HEK293 (cell line): ENCODE measurements around the gene PDIA5.

Source experiments
- CTCF ChIA-PET: fragments of 350-600 bp; formaldehyde crosslinking; extraction: SDS; loops from one replicate; lab custom pipeline; 2021; ENCODE audit warnings: antibody characterized with exemption; lab: Yijun Ruan, JAX
- POLR2A ChIA-PET: fragments of 300-600 bp; formaldehyde crosslinking; extraction: SDS; loops from one replicate; lab custom pipeline; 2020; ENCODE audit warnings: antibody characterized with exemption, inconsistent platforms; lab: Yijun Ruan, JAX
- H3K27ac ChIP-seq: fragments of 200-500 bp; sonication (Bioruptor generic); 2 replicates; pipeline ENCODE4 v1.5.1; 2014; ENCODE audit warnings: low read depth, low read length, control low read depth, inconsistent platforms; ENCODE audit errors: extremely low read depth
- H3K36me3 ChIP-seq, 2 experiments: fragments of 200-500 bp in 1 of 2; sonication (Bioruptor generic) in 1 of 2; 1 replicate in 1 of 2; 2 replicates in 1 of 2; pipeline ENCODE4 v1.5.1; 2014 to 2017; ENCODE audit warnings: inconsistent platforms in 2 of 2, low read length in 2 of 2; ENCODE audit not compliant: control insufficient read depth in 2 of 2, insufficient read depth in 1 of 2
- H3K4me1 ChIP-seq: fragments of 200-500 bp; sonication (Bioruptor generic); 2 replicates; pipeline ENCODE4 v1.5.1; 2014; ENCODE audit warnings: mild to moderate bottlenecking, low read length, inconsistent platforms; ENCODE audit not compliant: control insufficient read depth, insufficient read depth
- H3K4me3 ChIP-seq: 2 replicates; pipeline ENCODE4 v1.5.1; 2011; ENCODE audit warnings: low read depth, mild to moderate bottlenecking, control low read depth, low read length, moderate library complexity
- H3K9me3 ChIP-seq: fragments of 200-500 bp; sonication (Bioruptor generic); 2 replicates; pipeline ENCODE4 v1.5.1; 2014; ENCODE audit warnings: low read depth, low read length, inconsistent platforms; ENCODE audit not compliant: control insufficient read depth, insufficient read depth
- EGR2 ChIP-seq: fragments of 450-650 bp; formaldehyde crosslinking; IDR thresholded peaks from 2 replicates; pipeline ENCODE4 v1.5.1; 2016; ENCODE audit warnings: low read depth, missing biosample characterization, missing genetic modification characterization
- GLIS1 ChIP-seq: fragments of 450-650 bp; formaldehyde crosslinking; IDR thresholded peaks from 2 replicates; pipeline ENCODE4 v1.5.1; 2016; ENCODE audit warnings: missing biosample characterization, missing genetic modification characterization
- GLIS2 ChIP-seq: fragments of 450-650 bp; formaldehyde crosslinking; IDR thresholded peaks from 2 replicates; pipeline ENCODE4 v1.5.1; 2016; ENCODE audit warnings: missing biosample characterization, missing genetic modification characterization
- INSM2 ChIP-seq: fragments of 450-650 bp; formaldehyde crosslinking; IDR thresholded peaks from 2 replicates; pipeline ENCODE4 v1.5.1; 2016; ENCODE audit warnings: missing biosample characterization, missing genetic modification characterization
- ZBTB21 ChIP-seq: fragments of 450-650 bp; formaldehyde crosslinking; IDR thresholded peaks from 2 replicates; pipeline ENCODE4 v1.5.1; 2017; ENCODE audit warnings: missing biosample characterization, missing genetic modification characterization
- ZBTB49 ChIP-seq: fragments of 450-650 bp; formaldehyde crosslinking; IDR thresholded peaks from 2 replicates; pipeline ENCODE4 v1.5.1; 2016; ENCODE audit warnings: missing biosample characterization, missing genetic modification characterization, low read depth
- ZNF146 ChIP-seq: fragments of 450-650 bp; formaldehyde crosslinking; IDR thresholded peaks from 2 replicates; pipeline ENCODE4 v1.5.1; 2016; ENCODE audit warnings: missing biosample characterization, missing genetic modification characterization
- ZNF16 ChIP-seq: fragments of 450-650 bp; formaldehyde crosslinking; IDR thresholded peaks from 2 replicates; pipeline ENCODE4 v1.5.1; 2016; ENCODE audit warnings: low read depth, missing biosample characterization, missing genetic modification characterization
- ZNF280D ChIP-seq: fragments of 450-650 bp; formaldehyde crosslinking; IDR thresholded peaks from 2 replicates; pipeline ENCODE4 v1.5.1; 2016; ENCODE audit warnings: missing biosample characterization, missing genetic modification characterization
- ZNF311 ChIP-seq: fragments of 450-650 bp; formaldehyde crosslinking; IDR thresholded peaks from 2 replicates; pipeline ENCODE4 v1.5.1; 2017; ENCODE audit warnings: missing biosample characterization, missing genetic modification characterization, borderline replicate concordance
- ZNF366 ChIP-seq: fragments of 450-650 bp; formaldehyde crosslinking; conservative IDR thresholded peaks from 2 replicates; pipeline ENCODE4 v1.5.1; 2016; ENCODE audit warnings: missing biosample characterization, missing genetic modification characterization
- ZNF394 ChIP-seq: fragments of 450-650 bp; formaldehyde crosslinking; IDR thresholded peaks from 2 replicates; pipeline ENCODE4 v1.5.1; 2016; ENCODE audit warnings: missing biosample characterization, missing genetic modification characterization, mild to moderate bottlenecking, moderate library complexity, borderline replicate concordance
- ZNF600 ChIP-seq: fragments of 450-650 bp; formaldehyde crosslinking; IDR thresholded peaks from 2 replicates; pipeline ENCODE4 v1.5.1; 2016; ENCODE audit warnings: missing biosample characterization, missing genetic modification characterization
- ZNF626 ChIP-seq: fragments of 450-650 bp; sonication (Bioruptor Pico); formaldehyde crosslinking; IDR thresholded peaks from 2 replicates; pipeline ENCODE4 v1.5.1; 2018; ENCODE audit warnings: missing biosample characterization, missing genetic modification characterization, inconsistent platforms
- ZNF629 ChIP-seq: fragments of 450-650 bp; formaldehyde crosslinking; IDR thresholded peaks from 2 replicates; pipeline ENCODE4 v1.5.1; 2017; ENCODE audit warnings: missing biosample characterization, missing genetic modification characterization
- ZNF843 ChIP-seq: fragments of 450-650 bp; formaldehyde crosslinking; IDR thresholded peaks from 2 replicates; pipeline ENCODE4 v1.5.1; 2016; ENCODE audit warnings: missing biosample characterization, missing genetic modification characterization
- ZXDB ChIP-seq: fragments of 450-650 bp; formaldehyde crosslinking; IDR thresholded peaks from 2 replicates; pipeline ENCODE4 v1.5.1; 2016; ENCODE audit warnings: missing biosample characterization, missing genetic modification characterization
- TF ChIP-seq, protein P1 (sequence below): fragments of 450-650 bp; formaldehyde crosslinking; IDR thresholded peaks from 2 replicates; pipeline ENCODE4 v1.5.1; 2016; ENCODE audit warnings: missing biosample characterization, missing genetic modification characterization
- TF ChIP-seq, protein P2 (sequence below): fragments of 450-650 bp; formaldehyde crosslinking; IDR thresholded peaks from 2 replicates; pipeline ENCODE4 v1.5.1; 2016; ENCODE audit warnings: missing biosample characterization, missing genetic modification characterization
- TF ChIP-seq, protein P3 (sequence below): fragments of 450-650 bp; formaldehyde crosslinking; IDR thresholded peaks from 2 replicates; pipeline ENCODE4 v1.5.1; 2016; ENCODE audit warnings: missing biosample characterization, missing genetic modification characterization

Gene PDIA5

DNA sequence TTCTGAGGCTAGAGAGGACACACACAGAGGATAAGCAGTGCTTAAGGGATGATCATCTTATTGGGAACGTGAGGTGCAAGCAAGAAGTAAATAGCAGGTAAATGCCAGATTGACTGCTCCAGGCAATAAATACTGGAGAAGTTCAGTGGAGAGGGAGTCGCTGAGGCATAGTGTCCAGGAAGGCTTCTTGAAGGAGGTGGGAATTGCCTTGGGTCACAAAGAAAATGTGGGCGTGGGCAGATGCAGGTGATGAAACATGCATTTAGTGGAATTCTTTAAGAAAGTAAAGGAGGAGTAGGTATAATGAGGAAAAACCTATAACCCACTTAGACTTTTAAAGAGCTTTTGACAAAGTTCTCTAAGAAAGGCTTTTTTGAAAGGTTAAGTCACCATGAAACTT, 31.8 kb upstream of the PDIA5 start (continued):
- TF ChIP-seq ZBTB49 (no peak), ZBTB21 (no peak), ZNF311 (tag by site-specific recombination) (no peak), ZNF394 (tag by site-specific recombination) (no peak), ZNF280D (tag by site-specific recombination) (no peak), ZNF626 (no peak), ZNF600 (no peak), ZNF16 (tag by site-specific recombination) (no peak), INSM2 (tag by site-specific recombination) (no peak)
- TF ChIP-seq, protein P1, sequence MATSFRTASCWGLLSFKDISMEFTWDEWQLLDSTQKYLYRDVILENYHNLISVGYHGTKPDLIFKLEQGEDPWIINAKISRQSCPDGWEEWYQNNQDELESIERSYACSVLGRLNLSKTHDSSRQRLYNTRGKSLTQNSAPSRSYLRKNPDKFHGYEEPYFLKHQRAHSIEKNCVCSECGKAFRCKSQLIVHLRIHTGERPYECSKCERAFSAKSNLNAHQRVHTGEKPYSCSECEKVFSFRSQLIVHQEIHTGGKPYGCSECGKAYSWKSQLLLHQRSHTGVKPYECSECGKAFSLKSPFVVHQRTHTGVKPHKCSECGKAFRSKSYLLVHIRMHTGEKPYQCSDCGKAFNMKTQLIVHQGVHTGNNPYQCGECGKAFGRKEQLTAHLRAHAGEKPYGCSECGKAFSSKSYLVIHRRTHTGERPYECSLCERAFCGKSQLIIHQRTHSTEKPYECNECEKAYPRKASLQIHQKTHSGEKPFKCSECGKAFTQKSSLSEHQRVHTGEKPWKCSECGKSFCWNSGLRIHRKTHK (tag by site-specific recombination), result no peak

GRCh38 chr3:123036352-123037014, 30.3 kb upstream of the PDIA5 start:
- ChIA-PET CTCF (no interaction called here), POLR2A (interaction anchor here (0.6 kb wide), 1 partner anchor 159 kb away, joined by 3 read pairs; no protein-coding TSS in a partner anchor)
- no peaks in the 10 kb centered on the region for H3K36me3 ChIP-seq
- no peak overlapping the region for H3K4me3 ChIP-seq
- no peak overlapping the region for H3K27ac ChIP-seq
- no peaks in the 10 kb centered on the region for H3K9me3 ChIP-seq
- no peaks in the 10 kb centered on the region for H3K4me1 ChIP-seq
- no peak for TF ChIP-seq EGR2
- 0 out of 2 replicates have a peak, but pooled peaks have one; percentile 12 for TF ChIP-seq ZNF146 (tag by site-specific recombination)
- TF ChIP-seq GLIS1 (tag by site-specific recombination), result 0 out of 2 replicates have a peak, but pooled peaks have one; percentile 15
- TF ChIP-seq ZXDB (tag by site-specific recombination), result 0 out of 2 replicates have a peak, but pooled peaks have one; percentile 27
- TF ChIP-seq, protein P2, sequence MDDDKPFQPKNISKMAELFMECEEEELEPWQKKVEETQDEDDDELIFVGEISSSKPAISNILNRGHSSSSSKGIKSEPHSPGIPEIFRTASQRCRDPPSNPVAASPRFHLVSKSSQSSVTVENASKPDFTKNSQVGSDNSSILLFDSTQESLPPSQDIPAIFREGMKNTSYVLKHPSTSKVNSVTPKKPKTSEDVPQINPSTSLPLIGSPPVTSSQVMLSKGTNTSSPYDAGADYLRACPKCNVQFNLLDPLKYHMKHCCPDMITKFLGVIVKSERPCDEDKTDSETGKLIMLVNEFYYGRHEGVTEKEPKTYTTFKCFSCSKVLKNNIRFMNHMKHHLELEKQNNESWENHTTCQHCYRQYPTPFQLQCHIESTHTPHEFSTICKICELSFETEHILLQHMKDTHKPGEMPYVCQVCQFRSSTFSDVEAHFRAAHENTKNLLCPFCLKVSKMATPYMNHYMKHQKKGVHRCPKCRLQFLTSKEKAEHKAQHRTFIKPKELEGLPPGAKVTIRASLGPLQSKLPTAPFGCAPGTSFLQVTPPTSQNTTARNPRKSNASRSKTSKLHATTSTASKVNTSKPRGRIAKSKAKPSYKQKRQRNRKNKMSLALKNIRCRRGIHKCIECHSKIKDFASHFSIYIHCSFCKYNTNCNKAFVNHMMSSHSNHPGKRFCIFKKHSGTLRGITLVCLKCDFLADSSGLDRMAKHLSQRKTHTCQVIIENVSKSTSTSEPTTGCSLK (tag by site-specific recombination), result no peak
- no peak for TF ChIP-seq GLIS2 (tag by site-specific recombination)
- TF ChIP-seq ZNF629 (tag by site-specific recombination), result peak; percentile 78
- TF ChIP-seq ZNF843 (tag by site-specific recombination), result peak; percentile 52
- TF ChIP-seq ZNF366 (tag by site-specific recombination), result 0 out of 2 replicates have a peak, but pooled peaks have one; percentile 25
- TF ChIP-seq, protein P3, sequence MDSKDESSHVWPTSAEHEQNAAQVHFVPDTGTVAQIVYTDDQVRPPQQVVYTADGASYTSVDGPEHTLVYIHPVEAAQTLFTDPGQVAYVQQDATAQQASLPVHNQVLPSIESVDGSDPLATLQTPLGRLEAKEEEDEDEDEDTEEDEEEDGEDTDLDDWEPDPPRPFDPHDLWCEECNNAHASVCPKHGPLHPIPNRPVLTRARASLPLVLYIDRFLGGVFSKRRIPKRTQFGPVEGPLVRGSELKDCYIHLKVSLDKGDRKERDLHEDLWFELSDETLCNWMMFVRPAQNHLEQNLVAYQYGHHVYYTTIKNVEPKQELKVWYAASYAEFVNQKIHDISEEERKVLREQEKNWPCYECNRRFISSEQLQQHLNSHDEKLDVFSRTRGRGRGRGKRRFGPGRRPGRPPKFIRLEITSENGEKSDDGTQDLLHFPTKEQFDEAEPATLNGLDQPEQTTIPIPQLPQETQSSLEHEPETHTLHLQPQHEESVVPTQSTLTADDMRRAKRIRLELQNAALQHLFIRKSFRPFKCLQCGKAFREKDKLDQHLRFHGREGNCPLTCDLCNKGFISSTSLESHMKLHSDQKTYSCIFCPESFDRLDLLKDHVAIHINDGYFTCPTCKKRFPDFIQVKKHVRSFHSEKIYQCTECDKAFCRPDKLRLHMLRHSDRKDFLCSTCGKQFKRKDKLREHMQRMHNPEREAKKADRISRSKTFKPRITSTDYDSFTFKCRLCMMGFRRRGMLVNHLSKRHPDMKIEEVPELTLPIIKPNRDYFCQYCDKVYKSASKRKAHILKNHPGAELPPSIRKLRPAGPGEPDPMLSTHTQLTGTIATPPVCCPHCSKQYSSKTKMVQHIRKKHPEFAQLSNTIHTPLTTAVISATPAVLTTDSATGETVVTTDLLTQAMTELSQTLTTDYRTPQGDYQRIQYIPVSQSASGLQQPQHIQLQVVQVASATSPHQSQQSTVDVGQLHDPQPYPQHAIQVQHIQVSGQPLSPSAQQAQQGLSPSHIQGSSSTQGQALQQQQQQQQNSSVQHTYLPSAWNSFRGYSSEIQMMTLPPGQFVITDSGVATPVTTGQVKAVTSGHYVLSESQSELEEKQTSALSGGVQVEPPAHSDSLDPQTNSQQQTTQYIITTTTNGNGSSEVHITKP (tag by site-specific recombination), result peak; percentile 55
